CD4-positive, alpha-beta T cell treated with Interleukin-15 for 4 hours (primary cell): ENCODE data around the gene NT5DC3.
"Not testable (repeated sequence)": the region's sequence is repeated elsewhere in the genome, so short reads cannot be mapped to it uniquely, and the experiment has no call there.

Experiments
- DNase-seq: peaks from one replicate; pipeline ENCODE4 v3.0.0-alpha.2; 2020; ENCODE audit warnings: low spot score

The NT5DC3 gene

GRCh38 chr12:103832048-103832997 is 8.7 kb downstream of the NT5DC3 start:
- DNase-seq = no peak

GRCh38 chr12:103830730-103831320 is 10.2 kb downstream of the NT5DC3 start:
- DNase-seq = no peak

- DNase-seq = no peak
Observed at GRCh38 chr12:103830025-103830725, 10.9 kb downstream of the NT5DC3 start.

- no peak for DNase-seq
Observed at GRCh38 chr12:103829092-103829491, 11.9 kb downstream of the NT5DC3 start.

GRCh38 chr12:103827911-103828391 is 13.1 kb downstream of the NT5DC3 start:
- DNase-seq = no peak

GRCh38 chr12:103824845-103825244 is 16.2 kb downstream of the NT5DC3 start:
- no peak for DNase-seq

- no peak for DNase-seq
Observed at GRCh38 chr12:103824290-103824689, 16.7 kb downstream of the NT5DC3 start.

- no peak for DNase-seq
Observed at GRCh38 chr12:103823871-103824270, 17.2 kb downstream of the NT5DC3 start.

- DNase-seq = no peak
Observed at GRCh38 chr12:103821773-103822172, 19.3 kb downstream of the NT5DC3 start.

GRCh38 chr12:103820881-103821489 is 20.0 kb downstream of the NT5DC3 start:
- no peak for DNase-seq

- DNase-seq = no peak
Observed at GRCh38 chr12:103820361-103820760, 20.7 kb downstream of the NT5DC3 start.

GRCh38 chr12:103819892-103820291 is 21.1 kb downstream of the NT5DC3 start:
- no peak for DNase-seq

GRCh38 chr12:103819312-103819711 is 21.7 kb downstream of the NT5DC3 start:
- no peak for DNase-seq

- no peak for DNase-seq
Observed at GRCh38 chr12:103817791-103818190, 23.2 kb downstream of the NT5DC3 start.

GRCh38 chr12:103816663-103817062 is 24.4 kb downstream of the NT5DC3 start:
- no peak for DNase-seq

GRCh38 chr12:103814436-103814835 is 26.6 kb downstream of the NT5DC3 start:
- DNase-seq = no peak

GRCh38 chr12:103813949-103814348 is 27.1 kb downstream of the NT5DC3 start:
- no peak for DNase-seq

GRCh38 chr12:103813426-103813825 is 27.6 kb downstream of the NT5DC3 start:
- DNase-seq = no peak

GRCh38 chr12:103812789-103813188 is 28.2 kb downstream of the NT5DC3 start:
- DNase-seq = no peak

- no peak for DNase-seq
Observed at GRCh38 chr12:103811791-103812190, 29.2 kb downstream of the NT5DC3 start.

- no peak for DNase-seq
Observed at GRCh38 chr12:103810111-103810510, 30.9 kb downstream of the NT5DC3 start.

- not testable (repeated sequence) for DNase-seq
Observed at GRCh38 chr12:103809639-103810038, 31.4 kb downstream of the NT5DC3 start.
